ENCODE results near the gene TMEM154.

The TMEM154 gene

DNA sequence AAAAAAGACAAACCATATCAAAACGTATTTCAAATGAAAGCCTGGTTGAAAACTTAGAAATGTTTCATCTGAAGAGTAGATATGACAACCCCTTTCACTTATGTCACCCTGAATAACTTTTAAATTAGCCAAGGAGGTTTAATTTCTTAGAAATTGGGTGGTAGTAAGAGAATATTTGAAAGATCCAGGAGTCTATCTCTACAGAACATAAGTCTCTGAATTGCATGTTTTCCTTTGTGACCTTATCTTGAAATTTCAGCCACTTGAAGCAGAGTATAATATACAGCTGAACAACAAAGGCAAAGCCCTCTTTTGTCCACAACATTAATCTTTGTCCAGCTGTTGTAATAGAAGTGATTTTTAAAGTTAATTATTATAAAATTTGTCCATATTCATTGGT is 49.5 kb downstream of the TMEM154 start:
- no peak for DNase-seq (ENCODE audit: low read depth in 2 of 2)

DNA sequence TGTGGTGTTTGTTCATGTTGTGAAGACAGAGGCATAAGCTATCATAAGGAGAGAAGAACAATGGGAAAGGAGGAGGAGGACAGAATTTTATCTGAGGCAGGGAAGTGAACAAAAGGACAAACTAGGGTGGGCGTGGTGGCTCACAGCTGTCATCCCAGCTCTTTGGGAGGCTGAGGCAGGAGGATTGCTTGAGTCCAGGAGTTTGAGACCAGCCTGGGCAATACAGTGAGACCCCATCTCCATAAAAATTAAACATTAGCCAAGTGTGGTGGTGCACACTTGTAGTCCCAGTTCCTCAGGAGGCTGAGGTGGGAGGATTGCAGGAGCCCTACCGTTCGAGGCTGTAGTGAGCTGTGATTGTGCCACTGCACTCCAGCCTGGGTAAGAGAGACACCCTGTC is 49.9 kb downstream of the TMEM154 start:
- no peak for DNase-seq (ENCODE audit: low read depth in 2 of 2)

DNA sequence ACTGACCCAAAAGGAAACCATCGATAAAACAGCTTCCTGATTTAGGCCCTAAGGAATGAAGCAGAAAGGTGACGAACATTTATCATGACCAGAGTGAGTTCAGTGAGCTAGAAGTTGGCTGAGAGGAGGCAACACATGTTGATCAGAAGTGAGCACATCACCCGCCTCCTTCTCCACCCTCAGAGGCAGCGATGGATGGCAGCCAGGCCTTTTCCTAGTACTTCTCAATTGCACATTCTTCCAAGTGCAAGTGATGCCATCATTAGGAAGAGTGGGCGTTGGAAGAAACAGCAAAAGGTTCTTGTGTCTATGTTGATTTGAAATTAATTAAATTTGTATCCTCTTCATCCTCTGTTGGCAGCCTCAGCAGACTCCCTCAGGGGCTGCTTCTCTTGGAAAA is 51.7 kb downstream of the TMEM154 start:
- DNase-seq (ENCODE audit: low read depth in 2 of 2), result no peak

DNA sequence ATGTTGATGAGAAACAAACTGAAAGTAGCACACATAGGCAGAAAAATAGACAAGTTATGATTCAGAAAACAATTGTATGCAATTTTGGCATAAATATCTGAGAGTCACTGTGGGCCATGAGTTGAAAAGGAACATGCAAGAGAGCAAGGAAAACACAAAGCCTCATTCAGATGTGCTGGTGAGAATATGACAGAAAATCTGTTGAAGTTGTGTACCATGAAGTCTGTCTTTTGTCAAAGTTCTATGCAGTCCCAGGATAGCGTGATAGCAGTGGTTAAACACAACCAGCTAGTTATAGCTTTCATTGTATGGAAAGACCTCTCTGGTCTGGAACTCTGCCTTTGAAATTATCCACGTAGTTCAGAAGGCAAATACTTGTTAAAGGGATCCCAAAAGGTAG is 53.0 kb downstream of the TMEM154 start:
- no peak for DNase-seq (ENCODE audit: low read depth in 2 of 2)

DNA sequence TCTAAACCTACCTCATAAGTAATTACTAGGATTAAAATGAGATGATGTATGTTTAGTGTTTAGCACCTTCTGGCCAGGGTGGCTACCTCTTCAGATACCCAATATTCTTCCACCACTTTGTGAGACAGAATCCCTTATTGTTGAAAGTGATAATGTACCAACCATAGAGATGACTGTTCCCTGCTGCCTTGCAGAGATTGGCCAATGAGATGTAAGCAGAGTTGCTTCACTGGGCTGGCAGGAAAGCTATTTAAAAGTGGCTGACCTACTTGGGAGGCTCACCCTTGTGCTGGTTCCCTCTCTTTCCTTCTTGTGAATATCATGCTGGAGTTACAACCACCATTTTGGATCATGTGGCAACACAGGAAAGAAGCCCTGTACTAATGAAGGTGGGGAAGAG is 58.9 kb downstream of the TMEM154 start:
- DNase-seq (ENCODE audit: low read depth in 2 of 2), result no peak

DNA sequence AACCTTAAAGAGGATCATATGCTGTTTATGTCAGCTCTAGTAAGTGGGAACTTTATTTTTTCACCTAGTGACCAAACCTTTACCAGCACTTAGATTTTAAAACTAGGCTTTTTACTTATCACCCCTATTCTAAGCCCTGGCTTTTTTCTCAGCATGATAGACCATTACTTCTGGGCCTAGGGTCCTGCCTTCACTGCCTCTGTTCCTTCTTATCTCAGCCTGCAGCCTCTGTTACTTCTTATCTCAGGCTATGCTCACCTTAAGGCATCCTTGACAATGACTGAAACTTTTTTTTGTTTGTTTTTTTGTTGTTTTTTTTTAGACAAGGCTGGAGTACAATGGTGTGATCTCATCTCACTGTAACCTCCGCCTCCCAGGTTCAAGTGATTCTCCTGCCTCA is 59.6 kb downstream of the TMEM154 start:
- no peak for DNase-seq (ENCODE audit: low read depth in 2 of 2)

DNA sequence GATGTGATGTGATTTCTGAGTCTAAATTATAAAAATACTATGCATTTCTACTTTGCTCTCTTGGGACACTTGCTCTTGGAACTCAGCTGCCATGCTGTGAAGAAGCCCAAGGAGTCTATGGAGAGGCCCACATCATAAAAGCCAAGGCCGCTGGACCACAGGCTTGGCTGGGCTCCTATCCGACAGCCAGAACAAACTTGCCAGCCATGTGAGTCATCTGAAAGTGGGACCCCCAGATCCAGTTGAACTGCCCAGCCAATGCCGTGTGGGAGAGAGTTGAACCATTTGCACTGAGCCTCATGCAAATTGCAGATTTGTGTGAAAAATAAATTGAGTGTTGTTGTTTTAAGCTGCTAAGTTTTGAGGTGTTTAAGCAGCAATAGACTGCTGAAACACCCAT is 60.2 kb downstream of the TMEM154 start:
- DNase-seq (ENCODE audit: low read depth in 2 of 2), result no peak

DNA sequence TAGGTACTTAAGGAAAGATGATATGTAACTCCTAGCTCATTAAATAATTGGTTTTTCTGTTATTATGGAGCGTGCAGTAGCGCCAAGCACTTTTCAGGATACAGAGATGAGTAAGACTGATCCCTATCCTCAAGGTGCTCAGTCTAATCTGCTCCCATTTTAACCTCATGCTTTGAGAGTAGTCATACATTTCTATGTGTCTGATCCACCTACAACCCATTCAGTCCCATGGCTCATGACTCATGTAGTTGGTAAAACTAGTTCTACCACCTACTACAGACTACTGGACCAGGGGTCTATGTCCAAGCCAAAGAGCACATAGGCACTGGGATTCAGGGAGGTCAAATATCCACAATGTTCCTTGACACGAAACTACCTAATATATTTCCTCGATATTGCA is 60.8 kb downstream of the TMEM154 start:
- DNase-seq (ENCODE audit: low read depth in 2 of 2), result no peak

DNA sequence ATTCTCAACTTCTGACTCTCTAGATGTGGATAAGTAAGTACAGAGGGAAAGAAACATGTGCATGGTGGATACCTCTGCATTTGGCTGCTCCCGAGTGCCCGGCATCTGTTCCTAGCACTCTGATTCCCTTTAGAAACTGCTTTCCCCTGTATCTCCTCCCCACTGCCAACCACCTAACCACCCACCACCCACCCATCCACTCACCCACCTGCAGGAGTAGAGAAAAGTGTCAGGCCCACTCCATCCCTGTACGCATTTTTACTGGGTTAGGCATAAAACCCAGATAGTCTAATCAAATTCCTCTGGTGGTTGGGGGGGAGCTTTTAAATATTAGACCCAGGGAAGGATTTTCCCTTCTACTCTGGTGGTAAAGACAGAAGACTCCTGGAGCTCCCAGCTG is 63.0 kb downstream of the TMEM154 start:
- no peak for DNase-seq (ENCODE audit: low read depth in 2 of 2)

DNA sequence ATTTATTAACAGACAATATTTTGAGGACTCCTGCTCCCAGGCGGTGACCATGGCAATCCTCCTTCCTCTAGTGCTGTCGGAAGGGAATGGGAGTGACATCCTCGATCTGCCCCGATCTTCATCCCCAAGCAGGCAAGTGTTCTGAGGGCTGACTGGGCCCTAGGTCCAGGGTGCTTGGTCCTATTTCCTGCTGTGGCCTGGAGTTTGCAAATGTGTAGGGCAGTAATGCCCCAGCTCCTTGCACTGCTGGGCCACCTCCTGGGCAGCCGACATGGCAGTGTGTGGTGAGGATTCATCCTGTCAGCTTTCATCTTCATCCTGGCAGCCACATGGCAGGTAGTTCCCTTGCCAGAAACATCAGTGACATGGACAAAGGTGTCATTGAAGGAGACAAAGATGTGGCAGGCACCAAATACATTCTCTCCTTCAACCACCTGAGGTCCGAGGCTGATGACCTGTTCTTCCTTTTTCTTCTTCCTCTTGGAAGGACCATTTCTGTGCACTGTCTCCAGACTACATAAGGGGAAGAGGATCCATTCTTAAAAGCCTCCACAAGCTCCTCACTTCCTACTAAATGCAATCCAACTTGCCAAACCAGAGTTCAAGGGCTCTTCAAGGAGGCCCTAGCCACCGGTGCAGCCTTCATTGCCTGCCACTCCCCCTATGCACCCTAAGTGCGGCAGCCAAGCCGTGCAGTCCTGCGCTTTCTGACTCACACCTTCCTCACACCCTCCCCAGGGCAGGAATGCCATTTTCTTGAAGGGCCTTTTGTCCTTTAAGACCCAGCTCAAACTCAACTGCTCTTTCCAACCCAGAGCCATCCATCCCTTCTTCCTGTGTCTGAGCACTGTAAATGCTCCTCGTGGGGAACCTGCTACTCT is 65.7 kb downstream of the TMEM154 start:
- DNase-seq (ENCODE audit: low read depth in 2 of 2), result no peak

DNA sequence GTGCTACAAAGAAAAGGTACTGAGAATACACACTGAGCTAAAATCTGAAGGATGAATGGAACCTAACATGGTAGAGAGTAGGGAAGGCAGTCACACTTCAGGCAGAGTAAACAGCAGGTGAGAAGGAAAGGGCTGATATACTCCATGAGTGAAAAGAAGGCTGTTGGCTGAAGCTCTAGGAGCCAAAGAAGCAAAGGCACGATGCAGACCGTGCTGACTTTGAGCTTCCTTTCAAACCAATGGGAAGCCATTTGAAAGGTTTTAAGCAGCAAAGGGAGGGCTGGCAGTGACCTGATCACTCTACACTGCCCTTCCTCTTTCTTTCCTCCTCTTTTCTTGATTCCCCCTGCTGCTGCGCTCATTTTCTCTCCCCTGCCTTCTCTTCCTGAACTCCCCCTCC is 66.4 kb downstream of the TMEM154 start:
- no peak for DNase-seq (ENCODE audit: low read depth in 2 of 2)

DNA sequence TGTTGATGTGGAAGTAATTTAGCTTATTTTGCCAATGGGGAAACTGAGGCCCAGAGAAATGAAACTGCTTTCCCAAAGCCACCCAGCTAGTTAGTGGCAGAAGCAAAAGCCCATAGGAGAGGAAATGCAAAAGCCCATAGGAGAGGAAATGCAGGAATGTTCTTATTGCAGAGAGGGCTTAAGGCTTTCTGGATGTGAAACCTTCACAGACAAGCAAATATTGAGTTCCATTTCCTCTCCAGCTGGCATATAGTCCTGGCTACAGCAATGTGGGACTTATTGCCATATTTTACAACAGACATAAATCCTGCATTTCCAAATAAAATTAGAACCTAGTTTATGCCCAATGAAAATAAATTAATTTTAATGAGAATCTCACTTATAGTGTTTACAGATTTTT is 69.7 kb downstream of the TMEM154 start:
- no peak for DNase-seq (ENCODE audit: low read depth in 2 of 2)

DNA sequence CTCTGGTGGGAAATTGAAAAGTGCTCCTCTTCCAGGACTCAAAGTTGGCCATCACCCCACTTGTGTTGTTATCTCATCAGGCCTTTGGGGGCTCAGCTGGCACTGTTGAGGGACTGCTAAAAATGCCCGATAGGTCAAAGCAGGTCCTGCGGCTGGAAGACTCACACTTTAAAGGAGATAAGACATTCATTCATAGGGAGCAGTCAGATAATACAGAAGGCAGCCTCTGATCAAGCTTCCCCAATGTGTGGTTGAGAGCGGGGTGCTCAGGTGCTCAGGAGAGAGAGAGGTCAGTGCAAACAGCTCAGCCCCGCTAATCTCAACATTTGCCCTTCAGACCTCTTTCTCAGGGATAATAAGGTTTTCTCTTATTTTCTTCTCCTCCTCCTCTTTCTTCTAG is 70.3 kb downstream of the TMEM154 start:
- DNase-seq (ENCODE audit: low read depth in 2 of 2), result no peak

DNA sequence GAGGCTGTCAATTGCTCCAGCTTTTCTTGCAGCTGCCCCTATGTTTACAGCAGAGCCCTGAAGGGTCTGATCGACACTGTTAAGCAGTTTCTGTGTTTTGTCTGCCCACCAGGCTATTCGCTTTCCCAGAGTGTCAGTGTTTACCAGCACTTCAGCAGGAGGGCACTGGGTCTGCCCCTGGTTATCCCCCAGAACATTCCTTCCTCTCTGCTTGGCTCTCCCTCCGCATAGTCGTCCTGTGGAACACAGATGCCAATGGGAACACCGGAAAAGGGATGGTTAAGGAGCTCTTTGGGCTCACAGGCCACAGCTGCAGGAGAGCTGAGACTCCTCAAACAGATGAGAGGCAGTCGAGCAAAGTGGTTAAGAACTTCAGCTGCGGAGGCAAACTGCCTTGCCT is 72.6 kb downstream of the TMEM154 start:
- DNase-seq (ENCODE audit: low read depth in 2 of 2), result no peak

DNA sequence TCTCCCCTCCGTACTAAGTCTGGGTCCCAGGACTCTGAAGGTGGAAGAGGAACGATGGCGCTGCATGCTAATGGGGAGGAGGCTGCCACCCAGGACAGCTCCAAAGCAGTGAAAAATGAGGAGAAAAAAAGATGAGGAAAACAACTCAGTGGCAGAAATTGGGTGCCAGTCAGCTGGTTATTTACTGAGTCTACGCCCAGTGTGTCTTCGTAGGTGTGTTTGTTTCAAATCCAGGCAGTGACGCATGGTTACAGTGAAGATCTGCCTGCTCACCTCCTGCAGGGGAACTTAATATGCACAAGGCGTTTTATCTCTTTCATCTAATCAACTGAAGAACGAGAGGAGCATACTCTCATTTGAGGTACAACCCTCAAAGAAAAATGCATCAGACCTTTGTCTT is 73.0 kb downstream of the TMEM154 start:
- no peak for DNase-seq (ENCODE audit: low read depth in 2 of 2)

DNA sequence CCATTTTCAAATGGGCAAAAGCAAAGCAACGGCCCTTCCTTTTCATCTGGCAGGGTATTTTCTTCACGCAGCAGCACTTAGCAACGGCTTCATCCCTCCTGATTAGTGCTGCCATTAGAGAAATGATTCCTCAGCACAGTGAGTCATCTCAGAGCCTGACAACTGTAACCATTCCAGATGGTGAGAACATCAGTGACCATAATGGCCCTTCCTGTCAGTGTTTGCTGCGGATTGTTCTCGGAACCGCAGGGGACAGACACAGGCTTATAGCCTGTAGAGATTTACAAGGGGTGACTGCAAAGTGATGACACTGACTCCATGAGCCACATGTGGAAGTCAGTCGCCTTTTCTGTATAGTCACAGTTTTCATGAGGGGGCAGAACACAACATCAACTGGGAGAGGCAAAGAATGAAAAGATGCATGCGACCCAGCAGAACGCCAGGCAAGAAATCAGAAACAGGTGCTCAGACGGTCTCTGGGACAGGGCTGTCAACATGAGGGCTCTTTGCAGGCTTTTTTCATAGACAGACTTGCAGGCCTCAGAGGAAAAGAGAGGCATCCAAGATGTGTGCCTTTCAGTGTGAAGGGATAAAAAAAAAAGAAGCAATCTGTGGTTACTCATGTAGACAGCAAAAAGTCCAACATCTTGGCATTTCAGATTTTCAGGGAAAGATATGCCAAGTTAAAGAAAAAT is 74.0 kb downstream of the TMEM154 start:
- DNase-seq (ENCODE audit: low read depth in 2 of 2), result no peak

DNA sequence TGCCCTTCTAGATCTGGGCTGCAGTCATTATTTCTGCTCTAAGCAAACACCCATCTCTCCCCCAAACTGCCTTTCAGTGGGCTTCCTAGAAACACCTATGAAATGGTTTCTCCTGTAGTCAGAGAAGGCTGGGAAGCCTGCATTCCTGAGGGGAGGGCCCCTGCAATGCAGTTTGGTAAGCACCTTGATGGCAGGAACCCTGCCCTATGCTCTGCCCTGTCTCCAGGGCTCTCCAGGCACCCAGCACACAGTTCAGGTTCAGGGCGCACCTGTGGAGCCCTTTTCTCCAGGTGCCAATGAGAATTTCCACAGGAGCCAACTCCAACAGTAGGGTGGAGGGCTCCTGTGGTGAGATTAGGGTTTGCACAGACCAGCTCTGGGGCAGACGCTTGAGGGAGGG is 74.8 kb downstream of the TMEM154 start:
- DNase-seq (ENCODE audit: low read depth in 2 of 2), result no peak

DNA sequence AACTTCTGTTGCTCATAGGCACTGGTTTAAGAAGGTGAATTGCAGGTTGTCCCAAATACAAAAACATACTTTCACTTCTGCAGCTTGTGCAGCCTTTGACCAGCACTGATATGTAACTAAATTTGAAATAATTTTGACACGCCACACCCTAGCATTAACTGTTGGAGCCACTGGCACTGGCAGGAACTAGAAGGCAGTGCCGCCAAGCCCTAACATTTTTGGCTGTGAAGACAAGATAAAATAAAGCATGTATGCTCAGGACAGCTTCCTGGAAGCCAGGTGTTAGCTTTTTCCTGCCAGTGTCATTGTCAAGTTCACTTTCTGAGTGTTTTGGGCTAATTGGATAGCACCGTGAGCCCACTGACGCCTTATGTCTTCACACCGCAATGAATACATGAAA is 78.6 kb downstream of the TMEM154 start:
- DNase-seq (ENCODE audit: low read depth in 2 of 2), result no peak

DNA sequence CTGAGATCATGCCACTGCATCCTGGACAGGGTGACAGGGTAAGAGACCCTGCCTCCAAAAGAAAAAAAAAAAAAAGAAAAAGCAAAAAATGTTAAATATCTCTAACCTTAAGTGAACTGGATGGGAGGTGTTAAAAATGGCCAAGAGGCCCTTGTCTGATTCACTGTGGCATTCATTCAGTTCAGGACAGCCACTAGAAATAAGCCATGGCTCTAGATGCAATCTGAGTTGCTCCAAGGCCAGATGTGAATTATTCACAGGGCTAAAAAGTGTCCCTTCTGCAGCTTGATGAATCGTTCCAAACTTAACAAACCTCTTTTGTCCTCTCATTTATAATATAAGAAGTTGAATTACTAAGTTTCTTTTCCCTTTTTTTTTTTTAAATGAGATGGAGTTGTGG is 80.2 kb downstream of the TMEM154 start:
- no peak for DNase-seq (ENCODE audit: low read depth in 2 of 2)

DNA sequence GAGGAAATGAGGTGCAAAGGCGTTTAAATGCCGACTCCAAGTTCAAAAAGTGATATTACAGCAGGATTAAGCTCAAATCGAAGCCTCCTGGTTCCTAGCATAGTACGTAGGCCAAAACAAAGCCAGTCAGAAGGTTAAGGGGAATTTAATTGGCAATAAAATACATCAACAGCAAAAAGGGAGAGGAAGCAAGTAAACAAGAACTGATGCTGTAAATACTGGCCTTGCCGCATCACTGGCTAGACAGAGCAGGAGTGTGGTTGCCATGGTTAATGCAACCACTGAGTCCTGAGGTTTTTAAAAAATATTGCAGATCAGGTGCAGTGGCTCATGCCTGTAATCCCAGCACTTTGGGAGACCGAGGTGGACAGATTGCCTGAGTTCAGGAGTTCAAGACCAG is 80.7 kb downstream of the TMEM154 start:
- DNase-seq (ENCODE audit: low read depth in 2 of 2), result no peak

DNA sequence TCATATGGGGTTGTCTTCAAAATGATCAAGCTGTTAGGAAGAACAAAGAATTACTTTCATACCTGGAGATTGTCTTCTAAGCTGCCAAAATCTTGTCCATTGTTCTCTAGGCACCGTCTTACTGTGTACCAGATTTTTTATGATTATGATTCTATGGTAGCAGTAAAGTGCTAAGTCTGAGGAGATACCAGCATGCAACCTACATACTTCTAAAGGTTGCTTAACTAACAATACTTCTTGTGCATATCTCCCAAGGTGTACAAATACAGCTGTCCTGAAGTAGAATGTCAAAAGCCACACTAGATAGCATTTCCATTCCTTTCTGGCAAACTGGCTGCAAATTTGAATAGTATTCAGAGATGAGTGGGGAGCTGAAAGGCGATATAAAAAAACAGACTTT is 81.3 kb downstream of the TMEM154 start:
- no peak for DNase-seq (ENCODE audit: low read depth in 2 of 2)

DNA sequence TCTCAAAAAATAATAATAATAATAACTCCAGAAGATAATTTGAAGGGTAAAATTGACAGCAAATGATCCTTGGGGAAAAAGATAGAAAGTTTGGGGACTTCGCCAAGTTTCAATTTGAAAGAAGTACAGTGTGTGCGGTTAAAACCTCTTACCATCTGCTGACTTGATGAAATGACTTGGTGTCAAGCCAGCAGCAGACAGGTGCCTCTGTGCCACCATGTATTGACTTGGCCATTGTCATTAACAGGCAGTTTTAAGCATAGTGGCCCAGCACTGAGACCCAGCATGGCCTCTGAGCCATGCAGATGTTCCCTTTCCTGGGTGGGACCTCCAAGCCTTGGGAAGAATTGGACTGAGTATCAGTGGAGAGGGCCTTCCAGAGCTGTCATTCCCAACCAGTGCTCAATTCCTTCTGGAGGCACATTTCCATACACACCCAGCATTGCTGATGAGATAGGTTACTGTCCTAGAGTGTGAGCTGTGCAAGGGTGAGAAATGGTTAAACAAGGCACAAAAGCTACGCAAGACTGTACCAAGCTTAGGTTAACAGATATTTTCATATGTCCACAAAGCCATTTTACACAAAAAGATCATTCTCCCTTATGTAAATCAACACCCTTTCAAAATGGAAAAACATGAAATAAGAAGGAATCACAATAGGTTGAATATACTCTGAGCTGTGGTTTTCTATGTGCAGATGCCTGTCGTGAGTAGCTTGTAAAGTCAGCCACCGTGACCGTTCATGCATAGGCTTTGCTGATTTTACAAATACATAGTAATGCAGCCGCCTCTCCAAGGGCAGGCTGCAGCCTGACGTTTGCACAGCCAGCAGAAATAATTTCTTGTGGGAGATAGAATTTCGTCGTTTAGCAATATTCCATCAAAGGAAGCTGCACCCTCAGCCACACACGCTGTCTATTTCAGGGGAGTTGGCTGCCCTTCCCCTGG is 84.5 kb downstream of the TMEM154 start:
- no peak for DNase-seq (ENCODE audit: low read depth in 2 of 2)
